ENCODE results near the gene TBK1. TPM values are rescaled to one million over a fixed set of nuclear protein-coding genes. Genes with fewer than 3 reads are reported as not detected.
"Not testable (repeated sequence)": the region's sequence is repeated elsewhere in the genome, so short reads cannot be mapped to it uniquely, and the experiment has no call there.

Gene TBK1
- total RNA-seq, 1 experiment from 2014 or later: 23.6 TPM

DNA sequence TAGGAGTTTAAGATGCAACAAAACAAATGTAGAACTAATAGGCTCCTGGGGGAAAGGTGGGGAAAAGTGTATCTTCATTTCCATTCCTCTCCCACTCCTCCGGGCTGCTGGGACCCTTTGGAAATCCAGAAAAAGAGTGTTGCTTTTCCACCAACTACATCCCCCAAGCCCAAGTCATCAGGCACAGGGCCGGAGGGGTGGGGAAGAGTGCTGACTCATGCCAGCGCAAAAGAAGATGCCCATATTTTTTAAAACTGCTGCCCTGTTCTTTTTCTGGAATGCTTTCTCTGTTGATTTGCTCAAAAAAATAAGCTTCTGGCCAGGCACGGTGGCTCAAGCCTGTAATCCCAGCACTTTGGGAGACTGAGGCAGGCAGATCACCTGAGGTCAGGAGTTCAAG, 70.9 kb downstream of the TBK1 start:
- Mint-ChIP-seq H3K4me3 (no peak overlapping the region), H3K27me3 (ENCODE audit: low read depth) (no peaks in the 10 kb centered on the region), H3K36me3 (ENCODE audit: insufficient read depth in 1 of 3, low read depth in 3 of 3) (no peaks in the 10 kb centered on the region), H3K4me1 (peaks cover 24 to 33% of the 10 kb centered on the region in 2 experiments), H3K9me3 (no peaks in the 10 kb centered on the region), H3K27ac (peak overlapping the region in 2 of 3 experiments; percentile 2 to 93; a peak in 4 of 7 replicates)
- Histone ChIP-seq H4K8ac (replicated peaks; ENCODE audit: insufficient read length, low read depth, low read length) (no peak overlapping the region), H3K4me2 (ENCODE audit: insufficient read depth, insufficient read length, low read length) (no peak overlapping the region), H3K9me3 (ENCODE audit: control insufficient read depth, low read depth, low read length) (no peaks in the 10 kb centered on the region), H3K27me3 (ENCODE audit: insufficient read depth, low read length) (no peaks in the 10 kb centered on the region), H3T11ph (ENCODE audit: low read length) (peak overlapping the region; percentile 48), H3K14ac (ENCODE audit: insufficient read depth, low read length) (no peak overlapping the region), H3K4ac (ENCODE audit: low read depth, low read length) (no peak overlapping the region), H3K23me2 (ENCODE audit: insufficient read length, low read depth, low read length, poor library complexity, severe bottlenecking) (no peaks in the 10 kb centered on the region), H2BK20ac (ENCODE audit: low read depth, low read length, poor library complexity, severe bottlenecking) (peak overlapping the region; percentile 15), H4K91ac (ENCODE audit: insufficient read length, low read depth, low read length) (no peak overlapping the region), H3K79me2 (ENCODE audit: insufficient read depth, low read length) (no peaks in the 10 kb centered on the region), H2BK5ac (ENCODE audit: insufficient read length, low read length) (no peak overlapping the region), H3K23ac (ENCODE audit: insufficient read length, low read depth, low read length) (no peak overlapping the region), H2BK120ac (ENCODE audit: low read depth, low read length, poor library complexity, severe bottlenecking) (peak overlapping the region; percentile 48), H2AK5ac (ENCODE audit: insufficient read length, low read length) (no peak overlapping the region), H4K5ac (ENCODE audit: insufficient read length, low read depth, low read length) (no peak overlapping the region), H3K79me1 (ENCODE audit: insufficient read depth, low read depth, low read length, poor library complexity, severe bottlenecking) (no peaks in the 10 kb centered on the region), H2BK12ac (ENCODE audit: insufficient read length, low read depth, low read length) (no peak overlapping the region), H3K18ac (ENCODE audit: insufficient read length, low read depth, low read length) (peak overlapping the region; percentile 11), H3K27ac (ENCODE audit: insufficient read length, low read depth, low read length) (no peak overlapping the region), H3K56ac (ENCODE audit: insufficient read length, low read depth, low read length) (no peak overlapping the region), H2AFZ (ENCODE audit: low read length) (peak overlapping the region; percentile 53), H4K20me1 (ENCODE audit: control insufficient read depth, insufficient read depth, insufficient read length) (no peaks in the 10 kb centered on the region), H3K4me1 (ENCODE audit: insufficient read depth, low read length) (peaks cover 9% of the 10 kb centered on the region), H2BK15ac (ENCODE audit: low read depth, low read length) (no peak overlapping the region), H3K9ac (ENCODE audit: extremely low read depth, insufficient read length, low read length) (no peak overlapping the region)
- WGBS (ENCODE audit: extremely low coverage, insufficient read length, low lambda C conversion rate): no CpG with 5 or more reads among the region's 4 CpGs
- no peak for DNase-seq
- TF ChIP-seq, protein P1, sequence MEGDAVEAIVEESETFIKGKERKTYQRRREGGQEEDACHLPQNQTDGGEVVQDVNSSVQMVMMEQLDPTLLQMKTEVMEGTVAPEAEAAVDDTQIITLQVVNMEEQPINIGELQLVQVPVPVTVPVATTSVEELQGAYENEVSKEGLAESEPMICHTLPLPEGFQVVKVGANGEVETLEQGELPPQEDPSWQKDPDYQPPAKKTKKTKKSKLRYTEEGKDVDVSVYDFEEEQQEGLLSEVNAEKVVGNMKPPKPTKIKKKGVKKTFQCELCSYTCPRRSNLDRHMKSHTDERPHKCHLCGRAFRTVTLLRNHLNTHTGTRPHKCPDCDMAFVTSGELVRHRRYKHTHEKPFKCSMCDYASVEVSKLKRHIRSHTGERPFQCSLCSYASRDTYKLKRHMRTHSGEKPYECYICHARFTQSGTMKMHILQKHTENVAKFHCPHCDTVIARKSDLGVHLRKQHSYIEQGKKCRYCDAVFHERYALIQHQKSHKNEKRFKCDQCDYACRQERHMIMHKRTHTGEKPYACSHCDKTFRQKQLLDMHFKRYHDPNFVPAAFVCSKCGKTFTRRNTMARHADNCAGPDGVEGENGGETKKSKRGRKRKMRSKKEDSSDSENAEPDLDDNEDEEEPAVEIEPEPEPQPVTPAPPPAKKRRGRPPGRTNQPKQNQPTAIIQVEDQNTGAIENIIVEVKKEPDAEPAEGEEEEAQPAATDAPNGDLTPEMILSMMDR (conservative IDR thresholded peaks at IDR 0.05): no peak

DNA sequence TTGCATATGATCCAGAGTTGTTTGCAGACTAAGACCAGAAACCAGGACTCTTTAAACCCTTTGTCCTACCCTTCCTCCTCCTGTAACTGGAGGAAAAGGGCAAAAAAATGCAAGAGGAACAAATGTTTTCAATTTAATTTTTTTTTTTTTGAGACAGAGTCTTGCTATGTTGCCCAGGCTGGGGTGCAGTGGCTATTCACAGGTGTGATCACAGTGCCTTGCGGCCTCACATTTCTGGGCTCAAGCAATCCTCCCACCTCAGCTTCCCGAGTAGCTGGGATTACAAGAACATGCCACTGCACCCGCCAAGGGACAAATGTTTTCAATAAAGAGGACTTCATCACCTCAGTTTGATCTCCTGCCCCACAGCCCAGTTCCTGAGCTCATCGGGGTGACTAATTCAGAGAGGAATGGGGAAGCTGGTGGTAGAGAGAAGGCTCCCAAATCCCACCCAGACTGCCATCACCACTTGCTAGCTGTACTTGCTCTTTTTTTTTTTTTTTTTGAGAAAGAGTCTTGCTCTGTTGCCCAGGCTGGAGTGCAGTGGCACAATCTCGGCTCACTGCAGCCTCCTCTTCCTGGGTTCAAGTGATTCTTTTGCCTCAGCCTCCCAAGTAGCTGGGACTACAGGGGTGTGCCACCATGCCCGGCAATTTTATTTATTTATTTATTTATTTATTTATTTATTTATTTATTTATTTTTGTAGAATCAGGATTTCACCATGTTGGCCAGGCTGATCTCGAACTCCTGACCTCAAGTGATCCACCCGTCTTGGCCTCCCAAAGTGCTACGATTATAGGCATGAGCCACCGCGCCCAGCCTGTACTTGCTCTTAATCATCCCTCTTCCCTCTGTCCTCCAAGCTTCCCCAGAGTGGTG, 71.9 kb downstream of the TBK1 start:
- H3K9ac ChIP-seq (ENCODE audit: extremely low read depth, insufficient read length, low read length); H3K27me3 Mint-ChIP-seq (ENCODE audit: low read depth); H2BK12ac ChIP-seq (ENCODE audit: insufficient read length, low read depth, low read length); H3K79me2 ChIP-seq (ENCODE audit: insufficient read depth, low read length); H4K91ac ChIP-seq (ENCODE audit: insufficient read length, low read depth, low read length); H2BK5ac ChIP-seq (ENCODE audit: insufficient read length, low read length); H3K36me3 Mint-ChIP-seq (ENCODE audit: insufficient read depth in 1 of 3, low read depth in 3 of 3); H4K5ac ChIP-seq (ENCODE audit: insufficient read length, low read depth, low read length); H2BK120ac ChIP-seq (ENCODE audit: low read depth, low read length, poor library complexity, severe bottlenecking); H3K14ac ChIP-seq (ENCODE audit: insufficient read depth, low read length); H2AFZ ChIP-seq (ENCODE audit: low read length); H3K27ac Mint-ChIP-seq; H3K4me3 Mint-ChIP-seq; H3K23me2 ChIP-seq (ENCODE audit: insufficient read length, low read depth, low read length, poor library complexity, severe bottlenecking); H2AK5ac ChIP-seq (ENCODE audit: insufficient read length, low read length); H3K79me1 ChIP-seq (ENCODE audit: insufficient read depth, low read depth, low read length, poor library complexity, severe bottlenecking); H3K27me3 ChIP-seq (ENCODE audit: insufficient read depth, low read length); H4K20me1 ChIP-seq (ENCODE audit: control insufficient read depth, insufficient read depth, insufficient read length); H3K27ac ChIP-seq (ENCODE audit: insufficient read length, low read depth, low read length); H3K56ac ChIP-seq (ENCODE audit: insufficient read length, low read depth, low read length); H3T11ph ChIP-seq (ENCODE audit: low read length); H3K9me3 Mint-ChIP-seq; DNase-seq; H2BK15ac ChIP-seq (ENCODE audit: low read depth, low read length); H3K4me2 ChIP-seq (ENCODE audit: insufficient read depth, insufficient read length, low read length); H2BK20ac ChIP-seq (ENCODE audit: low read depth, low read length, poor library complexity, severe bottlenecking); H3K23ac ChIP-seq (ENCODE audit: insufficient read length, low read depth, low read length); H3K4ac ChIP-seq (ENCODE audit: low read depth, low read length); H3K18ac ChIP-seq (ENCODE audit: insufficient read length, low read depth, low read length); H3K4me1 ChIP-seq (ENCODE audit: insufficient read depth, low read length); H3K9me3 ChIP-seq (ENCODE audit: control insufficient read depth, low read depth, low read length); H4K8ac ChIP-seq (replicated peaks; ENCODE audit: insufficient read length, low read depth, low read length): not testable (repeated sequence)
- WGBS (ENCODE audit: extremely low coverage, insufficient read length, low lambda C conversion rate): no CpG with 5 or more reads among the region's 11 CpGs
- H3K4me1 Mint-ChIP-seq: peaks cover 16 to 26% of the 10 kb centered on the region in 2 experiments
